ENCODE data around the gene COPG2. TPM values are rescaled to one million over a fixed set of nuclear protein-coding genes. Genes with fewer than 3 reads are reported as not detected.

The COPG2 gene
- total RNA-seq, 4 donors from 2014 or later = 12.5 to 15.0 (median 14.0) TPM

GRCh38 chr7:130485734-130486113 lies 182.8 kb downstream of the COPG2 start:
- no peaks in the 10 kb centered on the region for H3K36me3 ChIP-seq
- in situ Hi-C loops (cut with MboI; ENCODE audit: low sequenced_read_pairs in 4 of 4) = no loop called here
- no peak for DNase-seq
- H3K27ac ChIP-seq = no peak overlapping the region
- H3K9me3 ChIP-seq = no peaks in the 10 kb centered on the region
- peaks cover 2 to 53% (median 17%) of the 10 kb centered on the region in 3 donors for H3K27me3 ChIP-seq
- no peaks in the 10 kb centered on the region for H3K4me1 ChIP-seq
- intact Hi-C loops (cut with DNase I; ENCODE audit: low total_unique reads) = loop anchor here (5.0 to 10.0 kb wide), 2 partner anchors 208 to 239 kb away; no protein-coding TSS in a partner anchor
- TF ChIP-seq CTCF (IDR thresholded peaks at IDR 0.05 in 4 of 5, conservative IDR thresholded peaks at IDR 0.05 in 1 of 5) = no peak
- TF ChIP-seq POLR2A (IDR thresholded peaks at IDR 0.05) = no peak
- H3K4me3 ChIP-seq = peak overlapping the region in 3 of 4 donors; percentile 32 to 50 (median 45)
- no peak for ATAC-seq

- H3K36me3 ChIP-seq = no peaks in the 10 kb centered on the region
- no peak overlapping the region for H3K27ac ChIP-seq
- in situ Hi-C loops (cut with MboI; ENCODE audit: low sequenced_read_pairs in 4 of 4) = no loop called here
- TF ChIP-seq POLR2A (IDR thresholded peaks at IDR 0.05) = no peak
- TF ChIP-seq CTCF (IDR thresholded peaks at IDR 0.05 in 4 of 5, conservative IDR thresholded peaks at IDR 0.05 in 1 of 5) = no peak
- H3K4me3 ChIP-seq = no peak overlapping the region
- DNase-seq = no peak
- no peaks in the 10 kb centered on the region for H3K4me1 ChIP-seq
- ATAC-seq = no peak
- H3K27me3 ChIP-seq = peaks cover 0 to 28% (median 3%) of the 10 kb centered on the region in 3 donors
- H3K9me3 ChIP-seq = no peaks in the 10 kb centered on the region
- intact Hi-C loops (cut with DNase I; ENCODE audit: low total_unique reads) = loop anchor here (10.0 kb wide), 1 partner anchor 242 kb away; no protein-coding TSS in a partner anchor
Measured at GRCh38 chr7:130483031-130483430, 185.5 kb downstream of the COPG2 start.

GRCh38 chr7:130481898-130482297 lies 186.7 kb downstream of the COPG2 start:
- in situ Hi-C loops (cut with MboI; ENCODE audit: low sequenced_read_pairs in 4 of 4) (no loop called here), intact Hi-C loops (cut with DNase I; ENCODE audit: low total_unique reads) (loop anchor here (10.0 kb wide), 1 partner anchor 243 kb away; no protein-coding TSS in a partner anchor)
- Histone ChIP-seq H3K36me3 (no peaks in the 10 kb centered on the region), H3K27ac (no peak overlapping the region), H3K4me3 (no peak overlapping the region), H3K27me3 (peaks cover 0 to 18% (median 3%) of the 10 kb centered on the region in 3 donors), H3K9me3 (peaks cover 0 to 9% (median 0%) of the 10 kb centered on the region in 3 donors), H3K4me1 (no peaks in the 10 kb centered on the region)
- DNase-seq (no peak), ATAC-seq (no peak)
- no peak for TF ChIP-seq CTCF (IDR thresholded peaks at IDR 0.05 in 4 of 5, conservative IDR thresholded peaks at IDR 0.05 in 1 of 5)
- no peak for TF ChIP-seq POLR2A (IDR thresholded peaks at IDR 0.05)

- Histone ChIP-seq H3K4me3 (no peak overlapping the region), H3K4me1 (no peaks in the 10 kb centered on the region), H3K36me3 (no peaks in the 10 kb centered on the region), H3K27me3 (peaks cover 0 to 3% (median 0%) of the 10 kb centered on the region in 3 donors), H3K9me3 (peaks cover 0 to 9% (median 0%) of the 10 kb centered on the region in 3 donors), H3K27ac (no peak overlapping the region)
- DNase-seq (no peak), ATAC-seq (no peak)
- in situ Hi-C loops (cut with MboI; ENCODE audit: low sequenced_read_pairs in 4 of 4) (no loop called here), intact Hi-C loops (cut with DNase I; ENCODE audit: low total_unique reads) (loop anchor here (10.0 kb wide), 1 partner anchor 245 kb away; no protein-coding TSS in a partner anchor)
- no peak for TF ChIP-seq POLR2A (IDR thresholded peaks at IDR 0.05)
- no peak for TF ChIP-seq CTCF (IDR thresholded peaks at IDR 0.05 in 4 of 5, conservative IDR thresholded peaks at IDR 0.05 in 1 of 5)
Measured at GRCh38 chr7:130479716-130480400, 188.7 kb downstream of the COPG2 start.
